ENCODE results near the gene CLDN18.

The CLDN18 gene

DNA sequence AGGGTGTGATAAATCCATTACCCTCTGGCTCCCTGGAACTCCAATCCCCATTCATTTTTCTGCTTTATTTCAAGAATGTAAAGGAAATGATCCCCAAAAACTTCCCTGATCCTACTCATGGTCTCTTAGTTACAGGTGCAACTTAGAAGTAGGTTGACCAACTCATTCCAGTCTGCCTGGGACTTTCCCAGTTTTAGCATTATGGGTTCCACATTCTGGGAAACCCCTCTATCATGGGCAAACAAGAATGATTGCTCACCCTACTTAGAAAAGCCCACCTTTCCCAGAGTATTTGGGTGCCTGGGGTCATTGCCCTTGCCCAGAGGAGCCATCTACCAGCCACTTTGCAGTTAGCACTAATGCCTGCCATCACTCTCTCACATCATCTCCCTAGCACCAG, 15.6 kb downstream of the CLDN18 start:
- DNase-seq: no peak

GRCh38 chr3:138027821-138028220, 17.9 kb downstream of the CLDN18 start:
- DNase-seq: no peak

DNA sequence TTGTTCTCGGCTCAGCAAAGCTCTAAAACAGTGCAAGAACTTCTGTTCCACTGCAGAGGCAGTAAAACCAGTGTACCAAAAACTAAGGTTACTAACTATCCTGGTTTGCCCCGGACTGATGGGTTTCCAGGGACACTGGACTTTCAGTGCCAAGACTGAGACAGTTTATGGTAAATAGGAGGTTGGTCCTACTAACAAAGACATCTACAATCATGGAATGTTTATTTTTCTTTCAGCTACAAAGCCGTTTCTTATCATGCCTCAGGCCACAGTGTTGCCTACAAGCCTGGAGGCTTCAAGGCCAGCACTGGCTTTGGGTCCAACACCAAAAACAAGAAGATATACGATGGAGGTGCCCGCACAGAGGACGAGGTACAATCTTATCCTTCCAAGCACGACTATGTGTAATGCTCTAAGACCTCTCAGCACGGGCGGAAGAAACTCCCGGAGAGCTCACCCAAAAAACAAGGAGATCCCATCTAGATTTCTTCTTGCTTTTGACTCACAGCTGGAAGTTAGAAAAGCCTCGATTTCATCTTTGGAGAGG, 20.8 kb downstream of the CLDN18 start:
- no peak for DNase-seq

- no peak for DNase-seq
Observed at GRCh38 chr3:138031536-138031935, 21.6 kb downstream of the CLDN18 start.

DNA sequence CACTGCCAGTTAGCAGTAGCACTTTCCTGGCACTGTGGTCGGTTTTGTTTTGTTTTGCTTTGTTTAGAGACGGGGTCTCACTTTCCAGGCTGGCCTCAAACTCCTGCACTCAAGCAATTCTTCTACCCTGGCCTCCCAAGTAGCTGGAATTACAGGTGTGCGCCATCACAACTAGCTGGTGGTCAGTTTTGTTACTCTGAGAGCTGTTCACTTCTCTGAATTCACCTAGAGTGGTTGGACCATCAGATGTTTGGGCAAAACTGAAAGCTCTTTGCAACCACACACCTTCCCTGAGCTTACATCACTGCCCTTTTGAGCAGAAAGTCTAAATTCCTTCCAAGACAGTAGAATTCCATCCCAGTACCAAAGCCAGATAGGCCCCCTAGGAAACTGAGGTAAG, 22.6 kb downstream of the CLDN18 start:
- DNase-seq: no peak

- no peak for DNase-seq
Observed at GRCh38 chr3:138033202-138033691, 23.3 kb downstream of the CLDN18 start.

DNA sequence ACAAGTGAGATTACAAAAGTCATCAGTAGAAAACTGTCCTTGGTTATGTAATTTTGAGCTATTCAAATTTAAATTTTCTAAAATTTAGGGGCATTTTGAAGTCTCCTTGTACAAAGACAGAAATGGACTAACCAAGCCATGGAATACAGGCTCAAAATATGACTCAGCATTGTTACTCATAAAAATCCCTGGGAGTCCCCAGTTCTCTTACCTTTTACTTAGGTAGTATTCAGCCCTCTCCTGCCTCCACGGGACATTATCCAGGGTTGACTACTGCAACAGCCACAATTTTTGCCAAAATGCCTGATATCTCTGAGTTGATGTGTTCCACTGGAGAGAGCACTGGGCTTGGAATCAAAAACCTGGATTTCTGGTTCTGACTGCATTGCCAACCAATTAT, 25.0 kb downstream of the CLDN18 start:
- no peak for DNase-seq

GRCh38 chr3:138036572-138036971, 26.6 kb downstream of the CLDN18 start:
- no peak for DNase-seq

DNA sequence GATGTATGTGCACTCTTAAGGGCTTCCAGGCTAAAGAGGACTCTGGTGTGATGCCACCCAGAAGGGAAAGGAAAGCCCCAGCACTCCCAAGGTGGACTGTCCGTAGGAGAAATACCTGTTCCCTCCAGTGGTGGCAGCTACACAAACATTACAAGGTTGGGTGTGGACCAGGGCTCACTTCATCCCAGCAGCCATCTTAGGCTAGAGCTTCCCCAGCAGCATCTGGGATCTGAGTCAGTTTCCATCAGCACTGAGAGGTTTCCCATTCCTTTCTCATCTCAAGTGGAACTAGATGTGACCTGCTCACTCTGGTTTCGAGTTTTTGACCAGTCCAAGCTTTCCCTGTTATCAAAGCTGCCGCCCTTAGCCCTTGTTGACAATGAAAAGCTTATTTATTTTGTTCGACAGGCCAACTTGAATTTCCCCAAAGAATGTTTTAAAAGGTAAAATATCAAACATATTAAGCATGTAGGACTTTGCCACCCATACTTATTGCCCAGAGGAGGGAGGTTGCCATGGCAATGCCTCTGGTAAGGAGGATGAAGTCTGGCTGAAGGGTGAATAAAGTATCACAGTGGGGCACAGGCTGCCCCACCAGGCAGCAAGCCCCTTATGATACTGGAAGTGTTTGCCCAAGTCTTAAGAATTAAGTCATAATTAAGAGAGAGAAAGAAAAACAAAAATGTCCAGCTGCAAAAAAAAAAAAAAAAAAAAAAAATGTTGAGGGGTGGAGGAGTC, 28.9 kb downstream of the CLDN18 start:
- no peak for DNase-seq

DNA sequence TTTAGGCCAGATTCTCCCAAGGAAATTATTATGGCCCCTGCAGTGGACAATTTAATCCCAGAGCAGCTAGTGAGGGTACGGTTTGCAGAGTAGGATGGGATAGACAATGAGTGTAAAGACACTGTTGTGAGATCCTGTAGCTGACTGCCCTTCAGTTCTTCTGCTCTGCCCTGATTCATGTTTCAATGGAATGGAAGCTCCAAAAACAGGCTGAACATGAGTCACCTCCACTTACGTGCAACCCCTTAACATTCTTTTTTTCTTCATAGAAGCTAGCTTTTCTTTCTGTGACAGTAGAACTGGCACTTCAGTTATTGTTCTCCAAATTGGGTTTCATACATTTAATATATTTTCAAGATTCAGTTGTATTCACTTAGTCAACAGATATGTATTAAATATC, 32.1 kb downstream of the CLDN18 start:
- DNase-seq: no peak

- no peak for DNase-seq
Observed at GRCh38 chr3:138043266-138044029, 33.5 kb downstream of the CLDN18 start.

- DNase-seq: no peak
Observed at GRCh38 chr3:138046085-138046484, 36.1 kb downstream of the CLDN18 start.

GRCh38 chr3:138046955-138047354, 37.0 kb downstream of the CLDN18 start:
- no peak for DNase-seq

DNA sequence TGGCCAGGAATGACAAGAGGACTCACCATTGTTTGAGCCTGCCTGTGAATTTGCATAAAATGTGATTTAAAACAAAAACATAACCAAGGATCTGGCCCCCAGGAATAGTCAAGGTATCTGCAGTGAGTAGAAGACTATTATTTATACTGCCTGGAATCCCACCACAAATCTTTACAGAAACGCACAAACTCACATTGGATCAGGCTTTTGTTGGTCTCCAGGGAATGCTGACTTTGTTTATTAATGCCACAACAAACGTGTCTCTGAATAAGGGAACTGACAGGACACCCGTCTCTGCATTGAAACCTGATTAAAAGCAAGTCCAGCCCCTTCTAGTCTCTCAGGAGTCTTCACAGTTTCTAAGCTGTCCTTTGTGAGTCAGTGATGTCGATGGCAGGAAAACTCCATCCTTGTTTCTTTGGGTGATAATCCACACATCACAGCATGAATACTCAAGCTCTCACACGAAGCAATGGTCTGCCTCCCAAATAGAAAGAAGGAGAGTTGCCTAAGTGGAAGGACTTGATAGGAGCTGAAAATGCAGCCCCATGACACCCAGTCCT, 37.7 kb downstream of the CLDN18 start:
- DNase-seq: no peak

- no peak for DNase-seq
Observed at GRCh38 chr3:138049157-138049919, 39.4 kb downstream of the CLDN18 start.

DNA sequence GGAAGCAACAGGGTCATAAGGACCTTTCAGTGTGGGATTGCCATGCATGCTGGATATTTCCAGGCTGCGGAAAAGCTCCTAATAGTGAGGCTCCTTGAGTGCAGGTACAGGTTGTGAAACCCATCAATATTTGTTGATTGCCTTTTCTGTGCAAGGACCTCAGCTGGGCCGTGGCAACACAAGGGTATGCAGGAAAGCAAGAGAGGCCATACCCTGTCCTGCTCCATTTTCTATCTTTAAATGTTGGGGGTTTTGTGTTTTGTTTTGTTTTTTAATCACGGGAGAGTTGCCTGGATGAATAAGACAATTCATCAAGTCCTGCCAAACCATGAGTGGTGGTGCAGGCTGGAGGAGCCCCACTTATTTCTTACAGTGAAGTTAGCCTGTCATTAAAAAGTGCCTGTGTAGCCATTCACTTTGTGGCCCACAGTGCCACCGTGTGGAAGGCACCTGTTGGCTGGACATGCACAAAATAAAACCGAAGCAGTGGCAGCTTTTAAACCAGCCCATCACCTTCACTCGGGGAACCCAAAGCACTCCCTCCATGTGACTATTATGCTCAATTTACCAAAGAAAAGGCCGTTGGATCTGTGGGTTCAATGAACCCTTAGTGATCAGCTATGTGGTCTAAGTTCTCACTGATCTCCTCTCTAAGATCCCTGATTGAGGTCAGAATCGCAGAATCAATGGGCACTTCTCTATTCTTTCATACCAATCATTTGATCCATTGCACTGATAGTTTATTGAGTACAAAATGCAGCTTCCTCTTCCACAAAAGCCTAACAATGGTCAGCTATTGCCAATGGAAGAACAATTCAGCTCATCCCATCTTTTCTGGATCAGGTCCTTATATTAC, 42.2 kb downstream of the CLDN18 start:
- peak; percentile 11 for DNase-seq

- DNase-seq: no peak
Observed at GRCh38 chr3:138054057-138054456, 44.1 kb downstream of the CLDN18 start.

DNA sequence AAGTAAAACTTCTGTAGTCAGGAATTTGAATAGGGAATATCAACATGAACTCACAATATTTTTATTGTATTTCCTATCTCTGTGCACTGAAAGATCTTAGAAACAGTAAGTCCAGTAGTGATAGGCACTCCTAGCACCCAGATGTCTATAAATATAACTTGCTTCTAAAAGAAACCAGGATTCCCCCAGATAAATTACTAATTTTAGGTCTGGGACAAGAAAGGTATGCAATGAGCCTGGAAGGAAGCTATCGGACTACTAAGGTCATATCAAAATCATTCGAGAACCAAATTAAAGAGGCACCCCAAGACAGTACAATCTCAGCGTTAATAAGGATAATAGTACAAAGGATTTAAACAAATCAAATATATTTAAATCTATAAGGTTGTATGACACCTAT, 47.4 kb downstream of the CLDN18 start:
- DNase-seq: no peak

DNA sequence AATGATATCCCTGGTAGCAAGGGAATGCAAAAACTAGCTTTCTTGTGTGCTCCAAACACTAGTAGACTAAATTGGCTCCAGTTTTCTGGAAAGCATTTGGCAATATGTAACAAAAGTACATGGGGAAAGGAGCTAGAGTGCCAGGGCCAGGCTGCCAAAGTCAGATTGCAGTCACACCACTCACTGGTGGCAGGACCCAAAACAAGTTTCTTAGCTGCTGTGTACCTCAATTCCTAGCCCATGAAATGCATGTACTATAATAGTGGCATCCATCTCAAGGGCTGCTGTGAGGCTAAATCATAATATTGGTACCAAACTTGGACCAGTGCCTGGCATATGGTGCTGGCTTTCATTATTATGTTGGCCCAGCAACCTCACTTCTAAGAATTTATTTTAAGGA, 49.3 kb downstream of the CLDN18 start:
- no peak for DNase-seq

- DNase-seq: no peak
Observed at GRCh38 chr3:138060792-138061191, 50.8 kb downstream of the CLDN18 start.

DNA sequence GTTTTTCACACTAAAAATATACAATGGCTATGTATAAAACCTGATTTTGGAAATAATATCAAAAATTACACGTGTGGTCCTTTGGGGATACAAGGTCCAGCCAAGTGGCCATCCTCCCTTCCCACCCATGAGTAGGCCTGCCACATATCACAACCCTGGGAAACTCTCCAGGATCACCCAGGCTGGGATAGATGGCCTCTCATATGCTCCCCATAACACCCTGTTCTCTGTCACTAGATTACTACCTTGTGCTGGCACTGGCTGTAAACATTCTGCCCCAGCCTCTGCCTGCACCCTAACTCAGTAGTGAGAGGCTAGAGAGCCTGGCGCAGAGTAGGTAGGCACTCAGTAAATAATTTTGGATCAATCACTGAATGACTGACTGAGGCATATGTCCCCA, 52.1 kb downstream of the CLDN18 start:
- no peak for DNase-seq
